Measurements from ENCODE around the gene COL9A3.

The COL9A3 gene

DNA sequence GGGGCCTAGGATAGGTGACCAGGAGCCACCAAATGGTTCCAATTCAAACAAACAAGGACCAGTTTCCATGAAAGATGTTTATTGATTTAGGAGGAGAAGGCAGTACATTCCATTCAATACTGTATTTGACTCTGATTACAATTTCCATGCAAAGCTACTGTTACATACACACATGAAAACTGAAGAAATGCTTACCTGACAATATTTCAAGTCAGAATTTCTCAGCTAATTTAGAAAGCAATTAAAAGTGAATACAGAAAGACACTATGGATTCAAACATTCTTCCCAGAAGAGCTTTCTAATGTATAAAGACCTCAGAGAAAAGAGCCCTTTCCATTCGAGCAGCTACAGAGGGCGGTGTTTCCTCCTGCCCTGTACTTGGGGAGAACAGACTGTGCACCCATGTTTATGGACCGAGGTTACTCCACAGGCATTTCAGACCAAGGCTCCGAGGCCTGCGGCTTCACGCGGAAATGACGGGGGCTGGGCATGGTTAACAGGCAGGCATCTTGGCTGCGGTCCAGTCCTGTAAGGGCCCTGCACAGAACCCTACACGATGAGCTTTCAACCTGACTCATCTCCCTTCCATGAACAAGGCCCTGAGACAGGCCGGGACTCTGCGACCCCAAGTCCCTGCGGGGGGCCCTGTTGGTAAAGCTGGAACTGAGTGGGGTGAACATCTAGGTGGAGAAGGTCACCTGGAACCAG is 70.5 kb downstream of the COL9A3 start:
- no peak overlapping the region for H3K4me3 ChIP-seq (ENCODE audit: low read length in 2 of 2)
- H3K9ac ChIP-seq (ENCODE audit: low read length in 2 of 2), result peak overlapping the region; percentile 21 to 47
- H3K27ac ChIP-seq (ENCODE audit: low read length), result peak overlapping the region; percentile 46
- H3K27me3 ChIP-seq (ENCODE audit: control insufficient read depth in 1 of 2, insufficient read depth in 2 of 2, low read length in 2 of 2), result no peaks in the 10 kb centered on the region
- no peaks in the 10 kb centered on the region for H3K9me3 ChIP-seq (ENCODE audit: control insufficient read depth in 2 of 2, low read length in 2 of 2)
- peaks cover 45 to 48% of the 10 kb centered on the region in 2 donors for H3K36me3 ChIP-seq (ENCODE audit: control insufficient read depth in 2 of 2, insufficient read depth in 2 of 2, low read length in 2 of 2)
- H3K4me1 ChIP-seq (ENCODE audit: control insufficient read depth, insufficient read depth, low read length), result peaks cover 12% of the 10 kb centered on the region

DNA sequence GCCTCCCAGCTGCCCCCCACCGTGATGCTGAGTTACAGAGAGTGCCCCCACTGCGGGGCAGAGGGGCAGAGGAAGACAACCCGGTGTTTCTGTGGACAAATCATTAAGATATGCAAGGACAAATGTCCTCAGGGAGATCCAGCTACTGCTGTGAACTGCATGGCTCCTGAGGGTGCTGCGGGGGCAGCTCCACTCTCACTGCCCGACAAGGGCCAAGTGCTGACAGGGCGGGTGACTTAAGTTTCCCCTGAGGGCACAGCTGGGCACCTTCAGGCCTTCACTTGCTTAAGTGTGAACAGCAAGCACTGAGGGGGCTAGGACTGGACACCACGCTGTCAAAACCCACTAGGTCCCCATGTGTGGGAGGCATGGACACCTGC is 71.0 kb downstream of the COL9A3 start:
- peak overlapping the region; percentile 46 for H3K27ac ChIP-seq (ENCODE audit: low read length)
- H3K4me1 ChIP-seq (ENCODE audit: control insufficient read depth, insufficient read depth, low read length), result peaks cover 12% of the 10 kb centered on the region
- H3K27me3 ChIP-seq (ENCODE audit: control insufficient read depth in 1 of 2, insufficient read depth in 2 of 2, low read length in 2 of 2), result no peaks in the 10 kb centered on the region
- no peaks in the 10 kb centered on the region for H3K9me3 ChIP-seq (ENCODE audit: control insufficient read depth in 2 of 2, low read length in 2 of 2)
- H3K36me3 ChIP-seq (ENCODE audit: control insufficient read depth in 2 of 2, insufficient read depth in 2 of 2, low read length in 2 of 2), result peaks cover 50 to 53% of the 10 kb centered on the region in 2 donors
- H3K4me3 ChIP-seq (ENCODE audit: low read length in 2 of 2), result no peak overlapping the region
- peak overlapping the region; percentile 21 to 47 for H3K9ac ChIP-seq (ENCODE audit: low read length in 2 of 2)

GRCh38 chr20:62888406-62888805 is 71.6 kb downstream of the COL9A3 start:
- peaks cover 12% of the 10 kb centered on the region for H3K4me1 ChIP-seq (ENCODE audit: control insufficient read depth, insufficient read depth, low read length)
- H3K36me3 ChIP-seq (ENCODE audit: control insufficient read depth in 2 of 2, insufficient read depth in 2 of 2, low read length in 2 of 2), result peaks cover 56 to 57% of the 10 kb centered on the region in 2 donors
- no peaks in the 10 kb centered on the region for H3K27me3 ChIP-seq (ENCODE audit: control insufficient read depth in 1 of 2, insufficient read depth in 2 of 2, low read length in 2 of 2)
- no peaks in the 10 kb centered on the region for H3K9me3 ChIP-seq (ENCODE audit: control insufficient read depth in 2 of 2, low read length in 2 of 2)
- H3K4me3 ChIP-seq (ENCODE audit: low read length in 2 of 2), result no peak overlapping the region
- peak overlapping the region; percentile 46 for H3K27ac ChIP-seq (ENCODE audit: low read length)
- H3K9ac ChIP-seq (ENCODE audit: low read length in 2 of 2), result no peak overlapping the region

DNA sequence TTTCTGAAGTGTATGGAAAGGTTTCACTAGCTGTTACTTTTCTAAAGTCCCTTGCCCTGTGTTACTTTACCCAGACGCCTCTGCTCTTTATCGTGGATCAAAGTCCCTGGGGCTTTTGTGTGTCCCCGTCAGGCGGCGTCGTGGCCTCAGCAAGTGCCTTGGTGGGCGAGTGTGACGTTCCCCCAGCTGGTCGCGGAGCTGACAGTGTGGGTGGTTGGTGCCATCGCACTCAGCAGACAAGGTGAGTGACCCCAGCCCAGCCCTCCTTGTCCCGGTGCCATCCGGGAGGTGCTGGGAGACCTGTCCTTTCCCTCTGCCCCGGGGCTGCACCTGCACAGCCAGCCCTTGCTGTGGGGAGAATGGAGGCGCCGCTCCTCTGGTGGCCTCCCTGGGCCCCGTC is 72.1 kb downstream of the COL9A3 start:
- Histone ChIP-seq H3K36me3 (ENCODE audit: control insufficient read depth in 2 of 2, insufficient read depth in 2 of 2, low read length in 2 of 2) (peaks cover 61 to 62% of the 10 kb centered on the region in 2 donors), H3K4me3 (ENCODE audit: low read length in 2 of 2) (no peak overlapping the region), H3K9me3 (ENCODE audit: control insufficient read depth in 2 of 2, low read length in 2 of 2) (no peaks in the 10 kb centered on the region), H3K27ac (ENCODE audit: low read length) (no peak overlapping the region), H3K4me1 (ENCODE audit: control insufficient read depth, insufficient read depth, low read length) (peaks cover 12% of the 10 kb centered on the region), H3K27me3 (ENCODE audit: control insufficient read depth in 1 of 2, insufficient read depth in 2 of 2, low read length in 2 of 2) (no peaks in the 10 kb centered on the region), H3K9ac (ENCODE audit: low read length in 2 of 2) (no peak overlapping the region)

GRCh38 chr20:62889411-62889810 is 72.6 kb downstream of the COL9A3 start:
- Histone ChIP-seq H3K9me3 (ENCODE audit: control insufficient read depth in 2 of 2, low read length in 2 of 2) (no peaks in the 10 kb centered on the region), H3K4me1 (ENCODE audit: control insufficient read depth, insufficient read depth, low read length) (peaks cover 12% of the 10 kb centered on the region), H3K27me3 (ENCODE audit: control insufficient read depth in 1 of 2, insufficient read depth in 2 of 2, low read length in 2 of 2) (no peaks in the 10 kb centered on the region), H3K4me3 (ENCODE audit: low read length in 2 of 2) (no peak overlapping the region), H3K27ac (ENCODE audit: low read length) (no peak overlapping the region), H3K36me3 (ENCODE audit: control insufficient read depth in 2 of 2, insufficient read depth in 2 of 2, low read length in 2 of 2) (peaks cover 66 to 67% of the 10 kb centered on the region in 2 donors), H3K9ac (ENCODE audit: low read length in 2 of 2) (no peak overlapping the region)

GRCh38 chr20:62889871-62890270 is 73.0 kb downstream of the COL9A3 start:
- Histone ChIP-seq H3K4me3 (ENCODE audit: low read length in 2 of 2) (no peak overlapping the region), H3K9ac (ENCODE audit: low read length in 2 of 2) (no peak overlapping the region), H3K36me3 (ENCODE audit: control insufficient read depth in 2 of 2, insufficient read depth in 2 of 2, low read length in 2 of 2) (peaks cover 68 to 71% of the 10 kb centered on the region in 2 donors), H3K27me3 (ENCODE audit: control insufficient read depth in 1 of 2, insufficient read depth in 2 of 2, low read length in 2 of 2) (no peaks in the 10 kb centered on the region), H3K27ac (ENCODE audit: low read length) (no peak overlapping the region), H3K4me1 (ENCODE audit: control insufficient read depth, insufficient read depth, low read length) (peaks cover 12% of the 10 kb centered on the region), H3K9me3 (ENCODE audit: control insufficient read depth in 2 of 2, low read length in 2 of 2) (no peaks in the 10 kb centered on the region)

DNA sequence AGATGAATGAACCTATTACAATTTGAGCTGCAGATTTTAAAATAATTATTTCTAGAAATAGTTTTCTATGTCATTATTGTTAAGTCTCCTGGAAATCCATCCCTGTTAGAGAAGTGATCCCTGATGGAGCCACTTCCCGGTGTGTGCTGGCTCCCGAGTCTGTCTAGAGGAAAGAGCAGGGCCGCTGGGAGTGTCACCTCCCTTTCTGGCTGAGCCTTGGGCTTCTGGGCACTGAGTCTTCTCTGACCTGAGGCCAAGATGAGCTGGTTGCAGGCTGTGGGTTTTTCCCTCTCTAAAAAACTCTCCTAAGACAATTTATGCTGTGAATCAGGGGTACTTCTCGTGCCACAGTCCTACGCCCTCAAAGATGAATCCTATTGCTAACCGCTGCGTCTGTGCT is 73.6 kb downstream of the COL9A3 start:
- Histone ChIP-seq H3K27me3 (ENCODE audit: control insufficient read depth in 1 of 2, insufficient read depth in 2 of 2, low read length in 2 of 2) (no peaks in the 10 kb centered on the region), H3K36me3 (ENCODE audit: control insufficient read depth in 2 of 2, insufficient read depth in 2 of 2, low read length in 2 of 2) (peaks cover 68 to 72% of the 10 kb centered on the region in 2 donors), H3K9me3 (ENCODE audit: control insufficient read depth in 2 of 2, low read length in 2 of 2) (no peaks in the 10 kb centered on the region), H3K4me3 (ENCODE audit: low read length in 2 of 2) (no peak overlapping the region), H3K9ac (ENCODE audit: low read length in 2 of 2) (no peak overlapping the region), H3K27ac (ENCODE audit: low read length) (no peak overlapping the region), H3K4me1 (ENCODE audit: control insufficient read depth, insufficient read depth, low read length) (peaks cover 12% of the 10 kb centered on the region)
